ENCODE data around the gene VPS72.

Gene VPS72

GRCh38 chr1:151189637-151190445 is at the start of gene VPS72 (continued):
- TF ChIP-seq ZBTB11 (tag by site-specific recombination; conservative IDR thresholded peaks at IDR 0.05; ENCODE audit: low read depth) (peak; percentile 65; the same call in 1 of the 2 replicates), ZNF202 (tag by site-specific recombination; IDR thresholded peaks at IDR 0.05; ENCODE audit: borderline replicate concordance) (no peak), ZNF426 (tag by site-specific recombination; IDR thresholded peaks at IDR 0.05) (no peak), ZSCAN30 (tag by site-specific recombination; IDR thresholded peaks at IDR 0.05) (peak; percentile 52; the same call in 1 of the 2 replicates), ZNF629 (tag by site-specific recombination; IDR thresholded peaks at IDR 0.05) (peak; percentile 59; the same call in 1 of the 2 replicates), ZNF514 (tag by site-specific recombination; IDR thresholded peaks at IDR 0.05) (no peak), ZSCAN4 (tag by site-specific recombination; IDR thresholded peaks at IDR 0.05) (no peak), ELK4 (IDR thresholded peaks at IDR 0.05; ENCODE audit: borderline replicate concordance, low read depth, low read length) (peak; percentile 95), ZNF76 (tag by site-specific recombination; IDR thresholded peaks at IDR 0.05; ENCODE audit: borderline replicate concordance, low read depth) (peak; percentile 89), TCF7L2 (IDR thresholded peaks at IDR 0.05; ENCODE audit: borderline replicate concordance, low read depth, low read length) (no peak), SETDB1 (IDR thresholded peaks at IDR 0.05; ENCODE audit: insufficient read length, low read length) (no peak), AEBP2 (tag by site-specific recombination; IDR thresholded peaks at IDR 0.05; ENCODE audit: borderline replicate concordance) (no peak), HIC1 (tag by site-specific recombination; IDR thresholded peaks at IDR 0.05) (peak; percentile 78; the same call in 1 of the 2 replicates), ZNF341 (tag by site-specific recombination; IDR thresholded peaks at IDR 0.05; ENCODE audit: low read depth) (peak; percentile 40; the same call in 1 of the 2 replicates), KLF9 (tag by site-specific recombination; IDR thresholded peaks at IDR 0.05; ENCODE audit: low read depth) (peak; percentile 60), ZNF449 (tag by site-specific recombination; IDR thresholded peaks at IDR 0.05) (peak; percentile 51; the same call in 1 of the 2 replicates), SP7 (tag by site-specific recombination; IDR thresholded peaks at IDR 0.05) (peak; percentile 82), ZFP41 (tag by site-specific recombination; IDR thresholded peaks at IDR 0.05; ENCODE audit: borderline replicate concordance) (no peak), OSR2 (tag by site-specific recombination; IDR thresholded peaks at IDR 0.05) (no peak), ZNF211 (tag by site-specific recombination; IDR thresholded peaks at IDR 0.05; ENCODE audit: low read depth) (no peak), ZBTB44 (tag by site-specific recombination; IDR thresholded peaks at IDR 0.05) (peak; percentile 54; the same call in 1 of the 2 replicates), ZNF133 (tag by site-specific recombination; IDR thresholded peaks at IDR 0.05) (no peak), ZNF626 (tag by site-specific recombination; IDR thresholded peaks at IDR 0.05) (no peak), ZNF707 (tag by site-specific recombination; IDR thresholded peaks at IDR 0.05) (no peak)
